D721Med (cell line): ENCODE measurements around the gene SCAF8.
"Not testable (repeated sequence)": the region's sequence is repeated elsewhere in the genome, so short reads cannot be mapped to it uniquely, and the experiment has no call there.

Source experiments
- DNase-seq: peaks from one replicate; pipeline ENCODE4 v3.0.0; 2011; ENCODE audit warnings: low spot score; ENCODE audit not compliant: insufficient read length
- FAIRE-seq: peaks from 2 replicates; lab custom pipeline; 2011; peaks lifted over from hg19 to GRCh38; lab: Jason Lieb, UNC
- TF ChIP-seq, protein P1 (sequence below): IDR thresholded peaks from 2 replicates; pipeline ENCODE4 v1.5.1; 2012; ENCODE audit warnings: mild to moderate bottlenecking, control low read depth; ENCODE audit not compliant: insufficient read depth; ENCODE audit errors: missing control alignments

Gene SCAF8

DNA sequence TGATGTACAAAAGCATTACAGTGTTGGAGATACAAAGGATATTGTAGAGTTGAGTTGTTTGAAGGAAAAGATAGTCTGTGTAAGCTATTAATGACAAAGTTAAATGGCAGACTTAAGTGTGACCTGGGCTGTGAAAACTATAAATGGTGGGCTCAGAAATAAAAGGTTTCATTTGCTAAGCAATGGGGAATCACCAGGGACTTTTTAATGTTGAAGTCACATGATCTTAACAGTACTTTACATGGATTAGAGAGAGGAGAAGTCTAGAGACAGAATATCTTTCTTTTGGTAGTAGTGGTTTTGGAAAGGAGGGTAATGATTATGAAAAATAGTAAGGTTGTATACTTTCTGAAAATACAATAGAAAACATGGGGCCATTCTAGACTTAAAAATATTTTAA, 67.1 kb downstream of the SCAF8 start:
- peak; percentile 82 for FAIRE-seq
- TF ChIP-seq, protein P1, sequence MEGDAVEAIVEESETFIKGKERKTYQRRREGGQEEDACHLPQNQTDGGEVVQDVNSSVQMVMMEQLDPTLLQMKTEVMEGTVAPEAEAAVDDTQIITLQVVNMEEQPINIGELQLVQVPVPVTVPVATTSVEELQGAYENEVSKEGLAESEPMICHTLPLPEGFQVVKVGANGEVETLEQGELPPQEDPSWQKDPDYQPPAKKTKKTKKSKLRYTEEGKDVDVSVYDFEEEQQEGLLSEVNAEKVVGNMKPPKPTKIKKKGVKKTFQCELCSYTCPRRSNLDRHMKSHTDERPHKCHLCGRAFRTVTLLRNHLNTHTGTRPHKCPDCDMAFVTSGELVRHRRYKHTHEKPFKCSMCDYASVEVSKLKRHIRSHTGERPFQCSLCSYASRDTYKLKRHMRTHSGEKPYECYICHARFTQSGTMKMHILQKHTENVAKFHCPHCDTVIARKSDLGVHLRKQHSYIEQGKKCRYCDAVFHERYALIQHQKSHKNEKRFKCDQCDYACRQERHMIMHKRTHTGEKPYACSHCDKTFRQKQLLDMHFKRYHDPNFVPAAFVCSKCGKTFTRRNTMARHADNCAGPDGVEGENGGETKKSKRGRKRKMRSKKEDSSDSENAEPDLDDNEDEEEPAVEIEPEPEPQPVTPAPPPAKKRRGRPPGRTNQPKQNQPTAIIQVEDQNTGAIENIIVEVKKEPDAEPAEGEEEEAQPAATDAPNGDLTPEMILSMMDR, result no peak
- no peak for DNase-seq

DNA sequence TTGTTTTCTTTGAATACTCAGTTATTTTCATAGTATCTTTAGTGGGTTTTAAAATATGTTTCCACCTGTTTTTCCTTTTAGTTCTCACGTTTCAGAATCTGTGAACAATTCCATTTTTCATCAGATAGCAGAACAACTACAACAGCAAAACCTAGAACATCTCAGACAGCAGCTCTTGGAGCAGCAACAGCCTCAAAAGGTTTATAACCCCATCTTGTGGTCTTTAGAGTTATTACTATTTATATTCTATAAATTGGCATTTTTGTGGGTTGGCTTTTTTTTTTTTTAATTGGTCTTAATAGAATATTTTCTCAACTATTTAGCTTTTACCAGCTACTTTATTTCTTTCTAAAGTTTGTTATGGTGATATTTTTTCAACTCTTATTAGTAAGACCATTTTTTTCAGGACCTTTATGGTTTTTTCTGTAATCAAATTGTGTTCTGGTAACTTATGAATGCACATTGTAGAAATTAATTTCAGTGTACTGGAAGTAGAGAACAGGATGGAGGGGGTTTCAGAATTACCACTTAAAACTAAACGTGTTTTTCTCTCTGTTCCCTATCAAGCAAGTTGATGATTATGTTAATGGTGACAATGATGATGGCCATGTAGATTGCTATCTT, 72.2 kb downstream of the SCAF8 start:
- FAIRE-seq, result peak; percentile 92
- no peak for DNase-seq
- TF ChIP-seq, protein P1, result peak; percentile 49

DNA sequence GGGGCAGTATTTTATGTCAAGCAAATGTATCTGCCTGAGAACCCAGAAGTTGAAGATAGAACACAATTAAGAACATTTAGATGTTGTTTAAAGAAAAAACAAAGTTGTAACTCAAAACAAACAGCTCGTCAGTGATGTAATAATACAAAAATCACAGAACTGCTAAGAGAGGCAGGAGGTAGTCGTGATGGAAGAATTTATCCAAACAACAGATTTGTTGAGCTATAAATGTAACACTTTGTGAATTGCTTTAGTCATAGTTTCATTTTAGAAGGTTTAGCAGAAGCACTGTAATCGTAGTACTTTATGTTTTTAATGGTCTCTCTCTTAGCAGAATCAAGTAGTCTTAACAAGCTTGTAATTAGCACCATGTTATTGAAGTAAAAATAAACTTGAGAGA, 73.6 kb downstream of the SCAF8 start:
- TF ChIP-seq, protein P1, result no peak
- no peak for DNase-seq
- peak; percentile 91 for FAIRE-seq

DNA sequence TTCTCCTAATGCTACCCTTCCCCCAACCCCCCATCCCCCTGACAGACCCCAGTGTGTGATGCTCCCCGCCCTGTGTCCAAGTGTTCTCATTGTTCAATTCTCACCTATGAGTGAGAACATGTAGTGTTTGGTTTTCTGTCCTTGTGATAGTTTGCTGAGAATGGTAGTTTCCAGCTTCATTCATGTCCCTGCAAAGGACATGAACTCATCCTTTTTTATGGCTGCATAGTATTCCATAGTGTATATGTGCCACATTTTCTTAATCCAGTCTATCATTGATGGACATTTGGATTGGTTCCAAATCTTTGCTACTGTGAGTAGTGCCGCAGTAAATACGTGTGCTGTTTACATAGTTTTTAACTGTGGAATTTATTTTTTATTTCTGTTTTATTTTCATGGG, 78.4 kb downstream of the SCAF8 start:
- FAIRE-seq, DNase-seq: not testable (repeated sequence)

DNA sequence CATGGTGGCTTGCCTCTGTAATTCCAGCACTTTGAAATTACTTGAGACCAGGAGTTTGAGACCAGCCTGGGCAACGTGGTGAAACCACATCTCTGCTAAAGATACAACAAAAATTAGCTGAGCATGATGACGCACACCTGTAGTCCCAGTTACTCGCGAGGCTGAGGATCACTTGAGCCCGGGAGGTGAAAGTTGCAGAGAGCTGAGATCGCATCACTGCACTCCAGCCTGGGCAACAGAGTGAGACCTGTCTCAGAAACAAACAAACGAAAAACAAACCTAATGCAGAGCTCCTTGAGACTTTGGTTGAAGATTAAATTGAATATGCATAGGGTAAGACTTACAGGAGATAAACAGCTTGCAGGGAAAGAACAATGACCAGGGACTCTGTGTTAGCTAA, 80.8 kb downstream of the SCAF8 start:
- FAIRE-seq (no peak), DNase-seq (no peak)
- TF ChIP-seq, protein P1, result no peak

DNA sequence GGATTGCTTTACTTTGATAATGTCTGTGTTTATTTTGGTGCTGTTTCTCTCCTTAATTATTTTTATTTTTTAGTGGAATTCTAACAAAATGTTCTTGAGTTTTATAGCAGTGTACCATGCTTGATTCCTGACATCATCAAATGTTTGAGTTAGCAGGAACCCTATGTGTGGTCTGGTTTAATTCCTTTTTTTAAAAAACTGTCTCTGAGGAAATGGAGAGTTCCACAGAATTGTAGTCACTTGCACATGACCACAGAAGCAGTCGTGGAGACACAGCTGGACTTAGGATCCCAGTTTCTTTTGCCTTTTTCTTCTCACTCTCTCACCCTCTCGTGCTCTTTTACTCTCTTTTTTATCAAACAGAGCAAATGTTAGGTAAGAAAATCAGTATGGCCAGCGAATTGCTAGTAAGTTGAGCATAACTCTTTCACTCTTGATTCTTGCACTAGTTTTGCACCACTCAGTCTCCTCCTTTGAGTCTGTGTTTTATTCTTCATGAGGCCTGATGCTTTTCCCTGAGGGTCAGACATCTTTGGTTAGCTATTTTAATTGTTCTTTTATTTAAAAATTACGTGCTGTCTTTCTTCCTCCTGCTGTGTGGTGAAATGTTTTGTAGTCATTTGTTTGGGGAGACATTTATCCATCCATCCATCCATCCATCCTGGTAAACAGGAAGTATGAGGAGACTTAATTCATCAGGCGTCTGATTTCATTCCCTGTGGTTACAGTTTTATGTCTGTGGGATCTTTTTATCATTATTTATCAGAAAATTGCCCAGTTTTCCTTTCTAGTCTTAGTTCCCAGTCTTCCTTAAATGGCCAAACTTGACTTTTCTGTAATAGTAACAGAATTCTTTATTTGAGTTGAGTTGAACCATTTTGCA, 83.0 kb downstream of the SCAF8 start:
- FAIRE-seq (peak; percentile 60), DNase-seq (no peak)
- TF ChIP-seq, protein P1, result no peak

DNA sequence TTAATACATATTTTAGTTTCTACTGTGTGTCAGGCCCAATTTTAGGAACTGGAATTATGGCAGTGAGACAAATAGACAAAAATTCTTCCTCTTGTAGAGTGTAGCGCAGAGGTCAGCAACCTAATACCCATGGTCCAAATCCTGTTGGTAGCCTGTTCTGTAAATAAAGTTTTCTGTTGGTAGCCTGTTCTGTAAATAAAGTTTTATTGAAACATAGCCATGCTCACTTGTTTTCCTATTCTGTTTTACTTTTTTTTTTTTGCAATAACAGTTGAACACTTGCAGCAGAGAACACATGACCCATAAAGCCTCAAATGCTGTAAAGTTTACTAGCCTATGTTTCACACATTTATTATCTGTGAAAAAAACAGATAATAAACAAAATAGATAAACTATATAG, 87.9 kb downstream of the SCAF8 start:
- DNase-seq, result no peak
- TF ChIP-seq, protein P1, result no peak
- FAIRE-seq, result peak; percentile 21
